Psoas muscle (tissue), 8 donors: ENCODE data around the gene SMCO4. TPM values are rescaled to one million over a fixed set of nuclear protein-coding genes. Genes with fewer than 3 reads are reported as not detected.

Source experiments
- ATAC-seq, 4 donors: fragments of 200-7000 bp; cut with Tn5 transposase; one replicate each; pipeline ENCODE4 v1.9.1; 2020; ENCODE audit warnings: moderate library complexity in 3 of 4, mild to moderate bottlenecking in 2 of 4
- DNase-seq, 2 donors: peaks; one replicate each; pipeline ENCODE4 v3.0.0-alpha.2; 2020
- H3K27ac ChIP-seq: fragments of 200-600 bp; one replicate; pipeline ENCODE4 v1.8.0; 2022
- H3K27me3 ChIP-seq, 3 donors: fragments of 200-600 bp in 1 of 3; one replicate each; pipeline versions ENCODE4 v1.6.1 to v1.8.0; 2013 to 2022; ENCODE audit warnings: low read length in 2 of 3, mild to moderate bottlenecking in 2 of 3, moderate library complexity in 1 of 3; ENCODE audit not compliant: insufficient read depth in 3 of 3
- H3K36me3 ChIP-seq, 2 donors: fragments of 200-600 bp in 1 of 2; one replicate each; pipeline versions ENCODE4 v1.6.1 to v1.8.0; 2013 to 2022; ENCODE audit warnings: low read depth in 1 of 2, mild to moderate bottlenecking in 1 of 2, moderate library complexity in 1 of 2; ENCODE audit not compliant: insufficient read depth in 1 of 2
- H3K4me1 ChIP-seq: fragments of 200-600 bp; one replicate; pipeline ENCODE4 v1.8.0; 2022
- H3K4me3 ChIP-seq: fragments of 200-600 bp; one replicate; pipeline ENCODE4 v1.8.0; 2022; ENCODE audit warnings: mild to moderate bottlenecking
- H3K9me3 ChIP-seq: fragments of 200-600 bp; one replicate; pipeline ENCODE4 v1.8.0; 2022
- WGBS, 3 donors: extraction: QIAGEN DNeasy Blood & Tissue Kit; methylation state at CpG; one replicate each; pipeline versions ENCODE4 v1.1.6 to v1.1.7; 2013; 5-methylcytosine and 5-hydroxymethylcytosine counted together
- intact Hi-C, 2 donors: fragments of 100-400 bp; cut with DNase I; formaldehyde crosslinking; loops; one replicate each; pipeline versions ENCODE4 v1.11.0 to v1.14.2; 2022
- polyA plus RNA-seq, 3 donors: library from polyadenylated mRNA; stranded (reverse); fragments of 200-250 nt; gene quantifications; one replicate each; pipeline ENCODE4 v1.2.3, GENCODE V29; 2013
- total RNA-seq, 4 donors: library from RNA; stranded (reverse); fragmentation: NEBNext Ultra II Directional in 2 of 4; extraction: Animal tissue kit (Norgen Biotek cat#: 25700) in 2 of 4; gene quantifications; one replicate each; pipeline versions ENCODE4 v1.2.1 to v1.2.4, GENCODE V29; 2021 to 2023
- TF ChIP-seq, protein P1 (sequence below): fragments of 200-600 bp; IDR thresholded peaks from one replicate; pipeline ENCODE4 v1.8.0; 2022; ENCODE audit warnings: antibody characterized with exemption
- donor health status: healthy with polysubstance abuse.
- donor health status: DM: no; HTN: no; CAD: no; lungs with moderate emphysema.
- donor health status: Bipolar disorder and iron deficiency.
- donor health status: healthy.
- donor health status: DM: yes; HTN: yes; CAD: no.
- donor health status: DM: no; HTN: no; CAD: no.
- donor health status: DM: no; HTN: no; CAD: no.
- donor health status: DM: yes; HTN: yes; CAD: no.

The SMCO4 gene
- total and polyA plus RNA-seq, 7 donors, result 3.5 to 21.8 (median 8.6) TPM

DNA sequence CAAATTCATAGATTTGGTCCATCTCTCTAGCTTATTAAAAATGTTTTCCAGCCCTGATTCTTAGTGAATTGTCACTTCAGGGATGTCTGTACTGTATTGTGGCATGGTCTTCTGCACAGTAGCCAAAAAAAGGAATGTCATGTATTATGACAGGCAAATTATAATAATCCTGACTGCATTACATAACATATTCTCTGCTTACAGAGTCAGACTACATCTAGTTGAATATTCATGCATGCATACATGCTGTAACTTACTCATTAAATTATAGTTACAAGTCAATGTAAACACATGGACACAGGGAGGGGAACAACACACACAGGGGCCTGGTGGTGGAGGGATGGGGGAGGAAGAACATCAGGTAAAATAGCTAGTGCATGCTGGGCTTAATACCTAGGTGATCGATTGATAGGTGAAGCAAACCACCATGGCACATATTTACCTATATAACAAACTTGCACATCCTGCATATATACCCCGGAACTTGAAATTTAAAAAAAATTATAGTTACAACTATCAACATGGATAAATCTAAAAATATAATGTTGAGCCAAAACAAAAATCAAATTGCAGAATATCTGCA lies 31.5 kb upstream of the SMCO4 start:
- Histone ChIP-seq H3K4me1 (peaks cover 24% of the 10 kb centered on the region), H3K9me3 (peaks cover 10% of the 10 kb centered on the region), H3K36me3 (no peaks in the 10 kb centered on the region), H3K27me3 (no peaks in the 10 kb centered on the region), H3K4me3 (no peak overlapping the region), H3K27ac (no peak overlapping the region)
- TF ChIP-seq, protein P1, sequence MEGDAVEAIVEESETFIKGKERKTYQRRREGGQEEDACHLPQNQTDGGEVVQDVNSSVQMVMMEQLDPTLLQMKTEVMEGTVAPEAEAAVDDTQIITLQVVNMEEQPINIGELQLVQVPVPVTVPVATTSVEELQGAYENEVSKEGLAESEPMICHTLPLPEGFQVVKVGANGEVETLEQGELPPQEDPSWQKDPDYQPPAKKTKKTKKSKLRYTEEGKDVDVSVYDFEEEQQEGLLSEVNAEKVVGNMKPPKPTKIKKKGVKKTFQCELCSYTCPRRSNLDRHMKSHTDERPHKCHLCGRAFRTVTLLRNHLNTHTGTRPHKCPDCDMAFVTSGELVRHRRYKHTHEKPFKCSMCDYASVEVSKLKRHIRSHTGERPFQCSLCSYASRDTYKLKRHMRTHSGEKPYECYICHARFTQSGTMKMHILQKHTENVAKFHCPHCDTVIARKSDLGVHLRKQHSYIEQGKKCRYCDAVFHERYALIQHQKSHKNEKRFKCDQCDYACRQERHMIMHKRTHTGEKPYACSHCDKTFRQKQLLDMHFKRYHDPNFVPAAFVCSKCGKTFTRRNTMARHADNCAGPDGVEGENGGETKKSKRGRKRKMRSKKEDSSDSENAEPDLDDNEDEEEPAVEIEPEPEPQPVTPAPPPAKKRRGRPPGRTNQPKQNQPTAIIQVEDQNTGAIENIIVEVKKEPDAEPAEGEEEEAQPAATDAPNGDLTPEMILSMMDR, result no peak
- no peak for DNase-seq
- no peak for ATAC-seq
- intact Hi-C loops, result no loop called here
- 93 to 94% (median 93%) methylated on average over 2 of the region's 2 CpGs for WGBS, 3 donors

DNA sequence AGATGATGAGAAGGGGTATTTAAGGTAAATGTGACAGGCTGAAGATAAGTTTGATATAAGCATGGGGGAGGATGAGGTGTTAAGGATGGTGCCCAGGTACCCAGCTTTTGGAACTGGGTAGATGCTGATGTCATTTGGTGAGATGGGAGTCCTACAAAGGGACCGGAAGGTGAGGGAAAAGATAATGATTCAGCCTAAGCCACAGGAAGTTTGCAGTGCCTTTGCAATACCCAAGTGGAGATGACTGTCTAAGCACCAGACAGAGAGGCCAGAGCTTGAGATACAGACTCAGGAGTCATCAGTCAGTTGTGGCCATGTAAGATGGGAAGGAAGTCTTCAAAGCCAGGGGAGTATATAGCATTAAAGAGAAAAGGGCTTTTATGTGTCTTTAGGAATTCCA lies 30.0 kb upstream of the SMCO4 start:
- WGBS, 3 donors, result 83 to 95% (median 89%) methylated on average over 1 of the region's 1 CpG
- intact Hi-C loops, result no loop called here
- H3K9me3 ChIP-seq, result no peaks in the 10 kb centered on the region
- no peaks in the 10 kb centered on the region for H3K27me3 ChIP-seq
- H3K4me1 ChIP-seq, result peaks cover 34% of the 10 kb centered on the region
- TF ChIP-seq, protein P1, result no peak
- H3K27ac ChIP-seq, result no peak overlapping the region
- DNase-seq (no peak), ATAC-seq (no peak)
- no peaks in the 10 kb centered on the region for H3K36me3 ChIP-seq
- H3K4me3 ChIP-seq, result no peak overlapping the region

GRCh38 chr11:93572621-93573020 lies 29.4 kb upstream of the SMCO4 start:
- no peak overlapping the region for H3K4me3 ChIP-seq
- no peaks in the 10 kb centered on the region for H3K27me3 ChIP-seq
- 92 to 96% (median 95%) methylated on average over 3 of the region's 3 CpGs for WGBS, 3 donors
- TF ChIP-seq, protein P1, result no peak
- ATAC-seq (no peak), DNase-seq (no peak)
- H3K27ac ChIP-seq, result no peak overlapping the region
- peaks cover 38% of the 10 kb centered on the region for H3K4me1 ChIP-seq
- no peaks in the 10 kb centered on the region for H3K9me3 ChIP-seq
- intact Hi-C loops, result no loop called here
- H3K36me3 ChIP-seq, result no peaks in the 10 kb centered on the region

- ATAC-seq (no peak), DNase-seq (no peak)
- Histone ChIP-seq H3K36me3 (no peaks in the 10 kb centered on the region), H3K4me3 (no peak overlapping the region), H3K27ac (no peak overlapping the region), H3K4me1 (peaks cover 40% of the 10 kb centered on the region), H3K27me3 (no peaks in the 10 kb centered on the region), H3K9me3 (no peaks in the 10 kb centered on the region)
- intact Hi-C loops, result no loop called here
- TF ChIP-seq, protein P1, result no peak
- WGBS, 3 donors, result 88 to 96% (median 91%) methylated on average over 1 of the region's 1 CpG
Observed at GRCh38 chr11:93572171-93572570, 29.0 kb upstream of the SMCO4 start.

- no peak for ATAC-seq
- no peak overlapping the region for H3K27ac ChIP-seq
Observed at GRCh38 chr11:93571612-93572011, 28.4 kb upstream of the SMCO4 start.

More at GRCh38 chr11:93571612-93572011, 28.4 kb upstream of the SMCO4 start:
- no peak for DNase-seq
- peaks cover 42% of the 10 kb centered on the region for H3K4me1 ChIP-seq
- 86 to 88% (median 87%) methylated on average over 7 of the region's 7 CpGs for WGBS, 3 donors
- H3K9me3 ChIP-seq, result no peaks in the 10 kb centered on the region
- no peaks in the 10 kb centered on the region for H3K27me3 ChIP-seq
- TF ChIP-seq, protein P1, result no peak
- intact Hi-C loops, result no loop called here
- H3K36me3 ChIP-seq, result no peaks in the 10 kb centered on the region
- no peak overlapping the region for H3K4me3 ChIP-seq
